ENCODE measurements around the gene CAMK2A.

GRCh38 chr5:150322202-150322601, 32.6 kb upstream of the CAMK2A start:
- TF ChIP-seq CTCF (IDR thresholded peaks at IDR 0.05; ENCODE audit: poor library complexity) (no peak), EZH2 (IDR thresholded peaks at IDR 0.05; ENCODE audit: borderline replicate concordance) (no peak), EZH2phosphoT487 (IDR thresholded peaks at IDR 0.05; ENCODE audit: low read depth, severe bottlenecking, unreplicated experiment) (no peak)
